ENCODE results near the gene OSM.

OSM gene

GRCh38 chr22:30250661-30251267, 15.9 kb downstream of the OSM start:
- H3K4me1 ChIP-seq (ENCODE audit: control extremely low read depth in 1 of 4, control insufficient read depth in 4 of 4, insufficient read depth in 4 of 4, low read length in 3 of 4), result peaks cover 1 to 65% (median 49%) of the 10 kb centered on the region in 4 experiments
- DNase-seq, result no peak
- ChIA-PET CTCF (interaction anchor here (0.7 to 3.3 kb wide), 4 partner anchors 141 to 614 kb away, joined by 3 to 20 read pairs (median 3); no protein-coding TSS in a partner anchor), POLR2A (interaction anchor here (1.1 kb wide), 1 partner anchor 20 kb away, joined by 3 read pairs; no protein-coding TSS in a partner anchor)
- no peaks in the 10 kb centered on the region for H3K36me3 ChIP-seq (ENCODE audit: control insufficient read depth in 4 of 4, insufficient read depth in 4 of 4, low read length in 3 of 4)
- no peak overlapping the region for H3K4me3 ChIP-seq (ENCODE audit: control insufficient read depth in 1 of 7, extremely low read depth in 1 of 7, insufficient read depth in 4 of 7, low read depth in 2 of 7, low read length in 6 of 7)
- H3K27ac ChIP-seq (ENCODE audit: insufficient read depth in 1 of 2, low read depth in 1 of 2, low read length in 2 of 2, poor library complexity in 1 of 2, severe bottlenecking in 2 of 2), result no peak overlapping the region
- peaks cover 0 to 22% (median 0%) of the 10 kb centered on the region in 5 experiments for H3K27me3 ChIP-seq (replicated peaks in 2 of 5; ENCODE audit: control insufficient read depth in 4 of 5, insufficient read depth in 5 of 5, low read length in 4 of 5)
- H3K9me3 ChIP-seq (ENCODE audit: control extremely low read depth in 1 of 5, control insufficient read depth in 4 of 5, insufficient read depth in 2 of 5, low read depth in 1 of 5, low read length in 4 of 5), result no peaks in the 10 kb centered on the region
- 70% methylated on average over 9 of the region's 12 CpGs for WGBS (ENCODE audit: insufficient coverage)

- Histone ChIP-seq H3K27me3 (replicated peaks in 2 of 5; ENCODE audit: control insufficient read depth in 4 of 5, insufficient read depth in 5 of 5, low read length in 4 of 5) (peaks cover 0 to 29% (median 0%) of the 10 kb centered on the region in 5 experiments), H3K9me3 (ENCODE audit: control extremely low read depth in 1 of 5, control insufficient read depth in 4 of 5, insufficient read depth in 2 of 5, low read depth in 1 of 5, low read length in 4 of 5) (no peaks in the 10 kb centered on the region), H3K4me3 (ENCODE audit: control insufficient read depth in 1 of 7, extremely low read depth in 1 of 7, insufficient read depth in 4 of 7, low read depth in 2 of 7, low read length in 6 of 7) (no peak overlapping the region), H3K27ac (ENCODE audit: insufficient read depth in 1 of 2, low read depth in 1 of 2, low read length in 2 of 2, poor library complexity in 1 of 2, severe bottlenecking in 2 of 2) (no peak overlapping the region), H3K4me1 (ENCODE audit: control extremely low read depth in 1 of 4, control insufficient read depth in 4 of 4, insufficient read depth in 4 of 4, low read length in 3 of 4) (peaks cover 1 to 68% (median 52%) of the 10 kb centered on the region in 4 experiments), H3K36me3 (ENCODE audit: control insufficient read depth in 4 of 4, insufficient read depth in 4 of 4, low read length in 3 of 4) (no peaks in the 10 kb centered on the region)
- POLR2A ChIA-PET, result interaction anchor here (1.1 kb wide), 1 partner anchor 20 kb away, joined by 3 read pairs; no protein-coding TSS in a partner anchor
- no peak for DNase-seq
- CTCF ChIA-PET, result interaction anchor here (1.2 to 3.3 kb wide), 2 partner anchors 142 to 614 kb away, joined by 3 to 20 read pairs; no protein-coding TSS in a partner anchor
- 100% methylated on average over 1 of the region's 3 CpGs for WGBS (ENCODE audit: insufficient coverage)
Observed at GRCh38 chr22:30250039-30250565, 16.5 kb downstream of the OSM start.

- no peak overlapping the region for H3K27ac ChIP-seq (ENCODE audit: insufficient read depth in 1 of 2, low read depth in 1 of 2, low read length in 2 of 2, poor library complexity in 1 of 2, severe bottlenecking in 2 of 2)
- no peaks in the 10 kb centered on the region for H3K36me3 ChIP-seq (ENCODE audit: control insufficient read depth in 4 of 4, insufficient read depth in 4 of 4, low read length in 3 of 4)
- H3K9me3 ChIP-seq (ENCODE audit: control extremely low read depth in 1 of 5, control insufficient read depth in 4 of 5, insufficient read depth in 2 of 5, low read depth in 1 of 5, low read length in 4 of 5), result no peaks in the 10 kb centered on the region
- no peak overlapping the region for H3K4me3 ChIP-seq (ENCODE audit: control insufficient read depth in 1 of 7, extremely low read depth in 1 of 7, insufficient read depth in 4 of 7, low read depth in 2 of 7, low read length in 6 of 7)
- DNase-seq, result no peak
- CTCF ChIA-PET, result interaction anchor here (1.2 to 3.3 kb wide), 2 partner anchors 142 to 613 kb away, joined by 3 to 20 read pairs; no protein-coding TSS in a partner anchor
- peaks cover 0 to 33% (median 3%) of the 10 kb centered on the region in 5 experiments for H3K27me3 ChIP-seq (replicated peaks in 2 of 5; ENCODE audit: control insufficient read depth in 4 of 5, insufficient read depth in 5 of 5, low read length in 4 of 5)
- POLR2A ChIA-PET, result interaction anchor here (1.1 kb wide), 1 partner anchor 19 kb away, joined by 3 read pairs; no protein-coding TSS in a partner anchor
- 97% methylated on average over 19 of the region's 27 CpGs for WGBS (ENCODE audit: insufficient coverage)
- H3K4me1 ChIP-seq (ENCODE audit: control extremely low read depth in 1 of 4, control insufficient read depth in 4 of 4, insufficient read depth in 4 of 4, low read length in 3 of 4), result peaks cover 1 to 64% (median 52%) of the 10 kb centered on the region in 4 experiments
Observed at GRCh38 chr22:30249049-30250038, 17.3 kb downstream of the OSM start.

- Histone ChIP-seq H3K4me3 (ENCODE audit: control insufficient read depth in 1 of 7, extremely low read depth in 1 of 7, insufficient read depth in 4 of 7, low read depth in 2 of 7, low read length in 6 of 7) (no peak overlapping the region), H3K27ac (ENCODE audit: insufficient read depth in 1 of 2, low read depth in 1 of 2, low read length in 2 of 2, poor library complexity in 1 of 2, severe bottlenecking in 2 of 2) (no peak overlapping the region), H3K36me3 (ENCODE audit: control insufficient read depth in 4 of 4, insufficient read depth in 4 of 4, low read length in 3 of 4) (no peaks in the 10 kb centered on the region), H3K4me1 (ENCODE audit: control extremely low read depth in 1 of 4, control insufficient read depth in 4 of 4, insufficient read depth in 4 of 4, low read length in 3 of 4) (peaks cover 1 to 55% (median 46%) of the 10 kb centered on the region in 4 experiments), H3K9me3 (ENCODE audit: control extremely low read depth in 1 of 5, control insufficient read depth in 4 of 5, insufficient read depth in 2 of 5, low read depth in 1 of 5, low read length in 4 of 5) (no peaks in the 10 kb centered on the region), H3K27me3 (replicated peaks in 2 of 5; ENCODE audit: control insufficient read depth in 4 of 5, insufficient read depth in 5 of 5, low read length in 4 of 5) (peaks cover 0 to 33% (median 4%) of the 10 kb centered on the region in 5 experiments)
- ChIA-PET CTCF (interaction anchor here (1.0 to 1.1 kb wide), 2 partner anchors 39 to 141 kb away, joined by 3 read pairs; no protein-coding TSS in a partner anchor), POLR2A (no interaction called here)
- 83% methylated on average over 4 of the region's 6 CpGs for WGBS (ENCODE audit: insufficient coverage)
- no peak for DNase-seq
Observed at GRCh38 chr22:30248484-30248883, 18.2 kb downstream of the OSM start.

- peak in 1 of 3 donors; percentile 41 for DNase-seq
- POLR2A ChIA-PET, result no interaction called here
- Histone ChIP-seq H3K4me1 (ENCODE audit: control extremely low read depth in 1 of 4, control insufficient read depth in 4 of 4, insufficient read depth in 4 of 4, low read length in 3 of 4) (peaks cover 1 to 50% (median 42%) of the 10 kb centered on the region in 4 experiments), H3K27ac (ENCODE audit: insufficient read depth in 1 of 2, low read depth in 1 of 2, low read length in 2 of 2, poor library complexity in 1 of 2, severe bottlenecking in 2 of 2) (no peak overlapping the region), H3K27me3 (replicated peaks in 2 of 5; ENCODE audit: control insufficient read depth in 4 of 5, insufficient read depth in 5 of 5, low read length in 4 of 5) (peaks cover 0 to 33% (median 4%) of the 10 kb centered on the region in 5 experiments), H3K9me3 (ENCODE audit: control extremely low read depth in 1 of 5, control insufficient read depth in 4 of 5, insufficient read depth in 2 of 5, low read depth in 1 of 5, low read length in 4 of 5) (no peaks in the 10 kb centered on the region), H3K4me3 (ENCODE audit: control insufficient read depth in 1 of 7, extremely low read depth in 1 of 7, insufficient read depth in 4 of 7, low read depth in 2 of 7, low read length in 6 of 7) (peak overlapping the region in 2 of 7 experiments; percentile 5 to 23), H3K36me3 (ENCODE audit: control insufficient read depth in 4 of 4, insufficient read depth in 4 of 4, low read length in 3 of 4) (no peaks in the 10 kb centered on the region)
- CTCF ChIA-PET, result interaction anchor here (1.0 to 1.1 kb wide), 2 partner anchors 40 to 140 kb away, joined by 3 read pairs; no protein-coding TSS in a partner anchor
- 4% methylated on average over 11 of the region's 12 CpGs for WGBS (ENCODE audit: insufficient coverage)
Observed at GRCh38 chr22:30247974-30248373, 18.7 kb downstream of the OSM start.

GRCh38 chr22:30247561-30247960, 19.1 kb downstream of the OSM start:
- no peaks in the 10 kb centered on the region for H3K9me3 ChIP-seq (ENCODE audit: control extremely low read depth in 1 of 5, control insufficient read depth in 4 of 5, insufficient read depth in 2 of 5, low read depth in 1 of 5, low read length in 4 of 5)
- POLR2A ChIA-PET, result interaction anchor here (0.6 kb wide), 1 partner anchor 17 kb away, joined by 3 read pairs; no protein-coding TSS in a partner anchor
- H3K36me3 ChIP-seq (ENCODE audit: control insufficient read depth in 4 of 4, insufficient read depth in 4 of 4, low read length in 3 of 4), result no peaks in the 10 kb centered on the region
- H3K27me3 ChIP-seq (replicated peaks in 2 of 5; ENCODE audit: control insufficient read depth in 4 of 5, insufficient read depth in 5 of 5, low read length in 4 of 5), result peaks cover 0 to 33% (median 4%) of the 10 kb centered on the region in 5 experiments
- H3K4me1 ChIP-seq (ENCODE audit: control extremely low read depth in 1 of 4, control insufficient read depth in 4 of 4, insufficient read depth in 4 of 4, low read length in 3 of 4), result peaks cover 1 to 46% (median 37%) of the 10 kb centered on the region in 4 experiments
- no peak overlapping the region for H3K27ac ChIP-seq (ENCODE audit: insufficient read depth in 1 of 2, low read depth in 1 of 2, low read length in 2 of 2, poor library complexity in 1 of 2, severe bottlenecking in 2 of 2)
- CTCF ChIA-PET, result interaction anchor here (1.0 to 1.1 kb wide), 2 partner anchors 40 to 140 kb away, joined by 3 read pairs; no protein-coding TSS in a partner anchor
- WGBS (ENCODE audit: insufficient coverage), result 52% methylated on average over 10 of the region's 11 CpGs
- H3K4me3 ChIP-seq (ENCODE audit: control insufficient read depth in 1 of 7, extremely low read depth in 1 of 7, insufficient read depth in 4 of 7, low read depth in 2 of 7, low read length in 6 of 7), result no peak overlapping the region
- peak in 1 of 3 donors; percentile 42 for DNase-seq

Measured in common myeloid progenitor, CD34-positive (primary cell).